ENCODE results near the gene BLZF1.

Gene BLZF1

DNA sequence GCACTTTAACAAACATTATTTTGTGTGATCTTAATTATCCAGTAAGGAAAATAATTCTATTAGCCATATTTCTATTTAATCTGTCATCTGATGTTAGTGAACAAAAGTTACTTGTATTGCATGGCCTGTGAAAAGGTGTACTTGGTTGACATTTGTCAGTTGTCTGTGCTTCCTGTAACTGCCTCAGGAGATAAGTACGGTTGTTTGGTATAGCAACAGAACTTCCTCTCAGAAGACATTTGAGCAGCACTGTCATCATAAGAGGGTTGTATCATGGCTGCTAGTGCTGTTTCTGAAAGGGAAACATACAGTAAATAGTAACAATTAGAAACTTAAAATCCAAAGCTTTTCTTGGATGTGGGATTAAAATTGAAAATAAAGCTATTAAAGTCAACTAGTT lies 3.4 kb downstream of the BLZF1 start:
- Histone ChIP-seq H3K9ac (ENCODE audit: low read length) (no peak overlapping the region), H3K9me2 (replicated peaks; ENCODE audit: insufficient read depth, low read length) (no peaks in the 10 kb centered on the region), H3F3A (ENCODE audit: insufficient read depth, low read length) (peaks cover 14% of the 10 kb centered on the region), H3K9me3 (replicated peaks; ENCODE audit: insufficient read depth, low read length) (no peaks in the 10 kb centered on the region), H3K27ac (ENCODE audit: low read length) (no peak overlapping the region), H2AFZ (ENCODE audit: low read length) (no peak overlapping the region), H3K4me2 (ENCODE audit: low read depth, low read length) (no peak overlapping the region), H3K4me1 (ENCODE audit: low read length) (peaks cover 12% of the 10 kb centered on the region), H3K36me3 (replicated peaks; ENCODE audit: insufficient read depth, low read length) (0 out of 2 replicates have a peak, but pooled peaks cover 4% of the 10 kb centered on the region), H3K4me3 (ENCODE audit: low read length) (no peak overlapping the region), H4K20me1 (ENCODE audit: insufficient read depth, low read length) (no peaks in the 10 kb centered on the region), H3K79me2 (ENCODE audit: low read length) (peaks cover 13% of the 10 kb centered on the region), H3K27me3 (replicated peaks; ENCODE audit: insufficient read depth, low read length) (no peaks in the 10 kb centered on the region)
- TF ChIP-seq, protein P1, sequence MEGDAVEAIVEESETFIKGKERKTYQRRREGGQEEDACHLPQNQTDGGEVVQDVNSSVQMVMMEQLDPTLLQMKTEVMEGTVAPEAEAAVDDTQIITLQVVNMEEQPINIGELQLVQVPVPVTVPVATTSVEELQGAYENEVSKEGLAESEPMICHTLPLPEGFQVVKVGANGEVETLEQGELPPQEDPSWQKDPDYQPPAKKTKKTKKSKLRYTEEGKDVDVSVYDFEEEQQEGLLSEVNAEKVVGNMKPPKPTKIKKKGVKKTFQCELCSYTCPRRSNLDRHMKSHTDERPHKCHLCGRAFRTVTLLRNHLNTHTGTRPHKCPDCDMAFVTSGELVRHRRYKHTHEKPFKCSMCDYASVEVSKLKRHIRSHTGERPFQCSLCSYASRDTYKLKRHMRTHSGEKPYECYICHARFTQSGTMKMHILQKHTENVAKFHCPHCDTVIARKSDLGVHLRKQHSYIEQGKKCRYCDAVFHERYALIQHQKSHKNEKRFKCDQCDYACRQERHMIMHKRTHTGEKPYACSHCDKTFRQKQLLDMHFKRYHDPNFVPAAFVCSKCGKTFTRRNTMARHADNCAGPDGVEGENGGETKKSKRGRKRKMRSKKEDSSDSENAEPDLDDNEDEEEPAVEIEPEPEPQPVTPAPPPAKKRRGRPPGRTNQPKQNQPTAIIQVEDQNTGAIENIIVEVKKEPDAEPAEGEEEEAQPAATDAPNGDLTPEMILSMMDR (IDR thresholded peaks at IDR 0.05; ENCODE audit: low read length) = no peak
- no peak for TF ChIP-seq EZH2phosphoT487 (IDR thresholded peaks at IDR 0.05; ENCODE audit: low read length)
- DNase-seq = no peak

DNA sequence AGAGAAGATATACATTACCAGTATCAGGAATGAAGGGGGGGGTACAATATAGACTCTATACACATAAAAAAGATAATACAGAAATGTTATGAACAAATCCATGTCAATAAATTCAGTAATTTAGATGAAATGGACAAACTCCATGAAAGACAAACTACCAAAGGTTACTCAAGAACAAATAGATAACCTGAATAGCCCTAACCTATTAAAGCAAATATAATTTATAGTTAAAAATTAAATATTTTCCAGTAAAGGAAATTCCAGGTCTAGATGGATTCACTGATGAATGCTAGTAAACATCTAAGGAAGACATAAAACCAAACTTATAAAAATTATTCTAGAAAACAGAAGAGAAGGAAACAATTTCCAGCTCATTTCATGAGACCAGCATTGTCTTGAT lies 13.2 kb downstream of the BLZF1 start:
- H3K36me3 ChIP-seq (replicated peaks; ENCODE audit: insufficient read depth, low read length) = no peaks in the 10 kb centered on the region
- no peak overlapping the region for H3K4me2 ChIP-seq (ENCODE audit: low read depth, low read length)
- no peaks in the 10 kb centered on the region for H4K20me1 ChIP-seq (ENCODE audit: insufficient read depth, low read length)
- H3K9me2 ChIP-seq (replicated peaks; ENCODE audit: insufficient read depth, low read length) = no peaks in the 10 kb centered on the region
- H3K9me3 ChIP-seq (replicated peaks; ENCODE audit: insufficient read depth, low read length) = no peaks in the 10 kb centered on the region
- no peak overlapping the region for H2AFZ ChIP-seq (ENCODE audit: low read length)
- DNase-seq = no peak
- H3K79me2 ChIP-seq (ENCODE audit: low read length) = no peaks in the 10 kb centered on the region
- no peaks in the 10 kb centered on the region for H3K27me3 ChIP-seq (replicated peaks; ENCODE audit: insufficient read depth, low read length)
- H3K9ac ChIP-seq (ENCODE audit: low read length) = no peak overlapping the region
- TF ChIP-seq EZH2 (optimal IDR thresholded peaks at IDR 0.05; ENCODE audit: low read depth, low read length) = no peak
- TF ChIP-seq, protein P1 (IDR thresholded peaks at IDR 0.05; ENCODE audit: low read length) = no peak
- no peak for TF ChIP-seq EZH2phosphoT487 (IDR thresholded peaks at IDR 0.05; ENCODE audit: low read length)
- H3K4me1 ChIP-seq (ENCODE audit: low read length) = no peaks in the 10 kb centered on the region
- H3K4me3 ChIP-seq (ENCODE audit: low read length) = no peak overlapping the region
- no peaks in the 10 kb centered on the region for H3F3A ChIP-seq (ENCODE audit: insufficient read depth, low read length)
- no peak overlapping the region for H3K27ac ChIP-seq (ENCODE audit: low read length)

DNA sequence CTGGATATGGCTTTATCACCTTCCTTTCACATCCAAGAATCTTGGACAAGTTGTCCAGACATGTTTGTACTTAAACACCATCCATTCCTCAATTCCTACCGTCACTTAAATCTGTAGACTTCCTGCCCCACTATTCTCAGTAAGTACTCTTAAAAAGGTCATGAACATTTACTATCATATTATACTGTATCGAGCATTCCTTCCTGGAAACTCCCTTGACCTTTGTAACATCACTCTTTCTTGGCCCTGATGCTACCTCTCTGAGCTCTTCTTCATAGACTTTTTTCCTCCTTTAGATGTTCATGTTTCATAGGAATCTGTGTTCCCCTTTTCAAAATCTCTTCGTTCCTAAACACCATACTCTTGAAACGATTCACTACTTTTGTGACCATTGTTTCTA lies 15.5 kb downstream of the BLZF1 start:
- H3K4me1 ChIP-seq (ENCODE audit: low read length) = no peaks in the 10 kb centered on the region
- H3K9me3 ChIP-seq (replicated peaks; ENCODE audit: insufficient read depth, low read length) = no peaks in the 10 kb centered on the region
- no peak for DNase-seq
- H3K36me3 ChIP-seq (replicated peaks; ENCODE audit: insufficient read depth, low read length) = no peaks in the 10 kb centered on the region
- H3K27me3 ChIP-seq (replicated peaks; ENCODE audit: insufficient read depth, low read length) = no peaks in the 10 kb centered on the region
- no peaks in the 10 kb centered on the region for H3K9me2 ChIP-seq (replicated peaks; ENCODE audit: insufficient read depth, low read length)
- H3K27ac ChIP-seq (ENCODE audit: low read length) = no peak overlapping the region
- no peak overlapping the region for H3K9ac ChIP-seq (ENCODE audit: low read length)
- no peaks in the 10 kb centered on the region for H4K20me1 ChIP-seq (ENCODE audit: insufficient read depth, low read length)
- TF ChIP-seq EZH2 (optimal IDR thresholded peaks at IDR 0.05; ENCODE audit: low read depth, low read length) (no peak), EZH2phosphoT487 (IDR thresholded peaks at IDR 0.05; ENCODE audit: low read length) (no peak)
- TF ChIP-seq, protein P1 (IDR thresholded peaks at IDR 0.05; ENCODE audit: low read length) = no peak
- H3K79me2 ChIP-seq (ENCODE audit: low read length) = no peaks in the 10 kb centered on the region
- no peak overlapping the region for H3K4me3 ChIP-seq (ENCODE audit: low read length)
- H3K4me2 ChIP-seq (ENCODE audit: low read depth, low read length) = no peak overlapping the region
- no peak overlapping the region for H2AFZ ChIP-seq (ENCODE audit: low read length)
- no peaks in the 10 kb centered on the region for H3F3A ChIP-seq (ENCODE audit: insufficient read depth, low read length)

All from MM.1S (cell line).